Stimulated activated CD8-positive, alpha-beta memory T cell treated with anti-CD3 and anti-CD28 coated beads, Interleukin-4, amount 100 ng/mL, for 48 hours (primary cell): ENCODE data around the gene SEPTIN6.

Experiments used
- DNase-seq: peaks from one replicate; pipeline ENCODE4 v3.0.0-alpha.2; 2020

Gene SEPTIN6

DNA sequence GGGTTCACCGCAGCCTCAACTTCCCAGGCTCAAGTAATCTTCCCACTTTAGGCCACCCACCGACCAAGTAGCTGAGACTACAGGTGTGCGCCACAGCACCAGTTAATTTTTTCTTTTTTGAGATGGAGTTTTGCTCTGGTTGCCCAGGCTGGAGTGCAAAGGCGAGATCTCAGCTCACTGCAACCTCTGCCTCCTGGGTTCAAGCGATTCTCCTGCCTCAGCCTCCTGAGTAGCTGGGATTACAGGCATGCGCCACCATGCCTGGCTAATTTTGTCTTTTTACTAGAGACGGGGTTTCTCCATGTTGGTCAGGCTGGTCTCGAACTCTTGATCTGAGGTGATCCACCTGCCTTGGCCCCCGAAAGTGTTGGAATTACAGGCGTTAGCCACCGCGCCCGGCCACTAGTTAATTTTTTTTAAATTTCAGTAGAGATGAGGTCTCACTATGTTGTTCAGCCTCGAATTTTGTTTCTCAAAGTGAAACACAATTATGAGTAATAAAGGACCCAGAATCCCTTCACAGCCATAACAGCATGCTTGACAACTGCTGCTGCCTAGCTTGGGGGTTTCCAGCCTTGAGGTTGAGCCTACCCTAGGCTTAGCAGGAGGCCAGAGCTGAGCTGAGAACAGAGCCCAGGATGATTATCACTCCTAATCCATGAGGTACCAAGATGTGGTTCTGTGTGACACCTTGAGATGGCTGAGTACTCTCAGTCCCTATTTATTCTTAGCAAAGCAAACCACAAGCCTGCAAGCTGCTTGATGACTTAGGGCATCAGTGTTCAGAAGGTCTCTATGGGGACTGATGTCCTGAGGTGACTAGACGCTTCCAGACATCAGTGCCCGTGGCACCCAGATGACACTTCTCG lies 45.2 kb downstream of the SEPTIN6 start:
- peak; percentile 71 for DNase-seq

DNA sequence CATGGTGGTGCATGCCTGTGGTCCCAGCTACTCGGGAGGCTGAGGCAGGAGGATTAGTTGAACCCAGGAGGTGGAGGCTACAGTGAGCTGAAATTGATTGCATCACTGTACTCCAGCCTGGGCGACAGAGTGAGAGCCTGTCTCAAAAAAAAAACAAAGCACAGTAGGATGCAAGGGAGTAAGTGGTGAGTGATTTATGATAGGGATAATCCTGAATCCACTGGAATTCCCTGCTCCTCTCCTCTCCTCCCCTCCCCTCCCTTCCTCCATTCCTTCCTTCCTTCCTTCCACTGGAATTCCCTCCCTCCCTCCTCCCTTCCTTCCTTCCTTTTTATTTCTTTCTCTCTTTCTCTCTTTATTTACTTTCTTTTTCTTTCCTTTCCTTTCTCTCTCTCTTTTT lies 45.9 kb downstream of the SEPTIN6 start:
- no peak for DNase-seq

DNA sequence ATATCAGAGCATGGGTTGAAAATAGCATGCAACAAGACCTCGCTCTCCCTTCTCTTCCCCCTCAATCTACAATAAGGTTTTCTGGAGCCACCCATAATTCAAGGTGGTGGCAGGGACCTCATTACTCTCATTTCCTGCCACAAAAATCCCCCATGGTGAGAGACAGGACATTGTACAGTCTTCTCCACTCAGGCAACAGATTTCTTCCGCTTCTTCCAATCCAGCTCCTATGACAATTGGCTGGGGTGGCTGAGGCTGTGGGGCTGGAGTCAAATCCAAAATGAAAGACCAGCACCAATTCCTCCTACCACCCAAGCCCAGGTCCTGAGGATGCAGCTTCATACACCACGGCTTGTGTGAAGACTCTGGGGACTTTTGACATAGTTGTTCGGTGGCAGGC lies 46.5 kb downstream of the SEPTIN6 start:
- no peak for DNase-seq

DNA sequence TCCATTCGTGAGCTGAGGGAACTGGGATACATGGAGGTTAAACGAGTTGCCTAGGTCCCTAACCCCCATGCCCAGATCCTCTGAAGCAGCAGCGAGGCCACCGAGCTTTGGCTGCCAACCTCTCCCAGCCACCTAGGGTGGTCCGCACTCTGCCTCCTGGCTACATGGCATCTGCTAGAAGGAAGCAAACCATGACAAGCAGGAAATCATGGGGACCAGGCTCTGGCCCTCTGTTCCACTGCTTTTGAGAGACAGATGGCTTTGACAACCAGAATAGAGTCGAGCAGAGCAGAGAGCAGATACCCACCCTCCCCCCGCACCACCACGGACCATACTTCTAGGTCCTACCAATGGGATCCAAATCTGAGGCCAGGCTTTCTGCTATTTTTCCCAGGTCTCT lies 49.3 kb downstream of the SEPTIN6 start:
- no peak for DNase-seq
